Fibroblast of lung (primary cell): ENCODE measurements around the gene FNDC8. TPM values are rescaled to one million over a fixed set of nuclear protein-coding genes. Genes with fewer than 3 reads are reported as not detected.

Source experiments
- polyA plus RNA-seq, 2 donors: library from polyadenylated mRNA; depleted of rRNA in 1 of 2; stranded (reverse) in 1 of 2; unstranded in 1 of 2; fragments of >200 nt; gene quantifications; 2 replicates each; pipeline ENCODE4 v1.2.1, GENCODE V29; 2011 to 2012; ENCODE audit warnings: missing spikeins in 1 of 2
- total RNA-seq: library from RNA; depleted of rRNA; stranded (reverse); fragments of >200 nt; gene quantifications from 2 replicates; pipeline ENCODE4 v1.2.1, GENCODE V29; 2014

The FNDC8 gene
- total and polyA plus RNA-seq, 2 donors (not counting 1 experiment from before 2014, with no cell fraction given) = not detected

Other genes with a start within 250 kb of the FNDC8 start
- 0.77 and 1.2 TPM in 2 replicates for gene CCT6B, start 160.2 kb upstream of the FNDC8 start, total RNA-seq
- gene CCT6B, start 160.2 kb upstream of the FNDC8 start, polyA plus RNA-seq = 1.1 and 3.0 TPM in 2 replicates
- gene ZNF830, start 160.1 kb upstream of the FNDC8 start, total RNA-seq = 14.4 and 21.6 TPM in 2 replicates
- gene ZNF830, start 160.1 kb upstream of the FNDC8 start, polyA plus RNA-seq = 10.0 and 12.1 TPM in 2 replicates
- gene LIG3, start 141.1 kb upstream of the FNDC8 start, total RNA-seq = 24.1 and 28.2 TPM in 2 replicates
- gene LIG3, start 141.1 kb upstream of the FNDC8 start, polyA plus RNA-seq = 19.4 and 29.0 TPM in 2 replicates
- gene RFFL, start 57.9 kb upstream of the FNDC8 start, total RNA-seq = 5.6 and 10.1 TPM in 2 replicates
- 15.9 and 26.8 TPM in 2 replicates for gene RFFL, start 57.9 kb upstream of the FNDC8 start, polyA plus RNA-seq
- 9.8 and 12.6 TPM in 2 replicates for gene RAD51D, start 1.8 kb upstream of the FNDC8 start, total RNA-seq
- 15.1 and 15.6 TPM in 2 replicates for gene RAD51D, start 1.8 kb upstream of the FNDC8 start, polyA plus RNA-seq
- gene NLE1, start 20.7 kb downstream of the FNDC8 start, total RNA-seq = 20.5 and 22.3 TPM in 2 replicates
- gene NLE1, start 20.7 kb downstream of the FNDC8 start, polyA plus RNA-seq = 9.4 and 10.9 TPM in 2 replicates
- gene UNC45B, start 26.2 kb downstream of the FNDC8 start, total RNA-seq = not detected in 2 replicates
- not detected in 2 replicates for gene UNC45B, start 26.2 kb downstream of the FNDC8 start, polyA plus RNA-seq
- gene SLC35G3, start 72.8 kb downstream of the FNDC8 start, total RNA-seq = not detected in 2 replicates
- gene SLC35G3, start 72.8 kb downstream of the FNDC8 start, polyA plus RNA-seq = not detected in 2 replicates
- 101 and 170 TPM in 2 replicates for gene SLFN5, start 121.5 kb downstream of the FNDC8 start, total RNA-seq
- 57.6 and 101 TPM in 2 replicates for gene SLFN5, start 121.5 kb downstream of the FNDC8 start, polyA plus RNA-seq